HG03565 (cell line): ENCODE data around the gene MYO5C.

Experiments used
- ATAC-seq: cut with Tn5 transposase; IDR thresholded peaks from one replicate; pipeline ENCODE4 v1.9.1; 2021; ENCODE audit warnings: mild to moderate bottlenecking, moderate library complexity; ENCODE audit not compliant: unreplicated experiment

Gene MYO5C

GRCh38 chr15:52218371-52218770 lies 77.2 kb downstream of the MYO5C start:
- ATAC-seq, result no peak

- no peak for ATAC-seq
Measured at GRCh38 chr15:52217186-52217585, 78.4 kb downstream of the MYO5C start.

- ATAC-seq, result no peak
Measured at GRCh38 chr15:52214553-52214952, 81.1 kb downstream of the MYO5C start.

DNA sequence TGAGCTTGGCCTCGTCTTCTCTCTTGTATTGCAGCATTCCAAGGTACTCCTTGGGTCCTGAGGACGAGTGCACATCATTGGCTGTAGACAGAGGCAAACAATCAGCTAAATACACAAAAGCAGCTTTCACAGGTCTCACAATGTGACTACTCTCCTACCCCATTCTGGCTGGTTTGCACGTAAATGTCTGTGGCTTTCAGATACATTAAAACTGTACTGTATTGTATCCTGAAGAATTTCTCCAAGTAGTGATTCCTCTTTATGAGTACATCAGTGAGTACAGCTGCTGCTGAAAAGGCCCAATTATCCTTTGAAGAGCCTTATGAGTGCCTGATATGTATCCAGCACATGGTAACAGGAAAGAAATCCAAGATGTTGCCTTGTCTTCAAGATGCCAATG lies 82.4 kb downstream of the MYO5C start:
- no peak for ATAC-seq

DNA sequence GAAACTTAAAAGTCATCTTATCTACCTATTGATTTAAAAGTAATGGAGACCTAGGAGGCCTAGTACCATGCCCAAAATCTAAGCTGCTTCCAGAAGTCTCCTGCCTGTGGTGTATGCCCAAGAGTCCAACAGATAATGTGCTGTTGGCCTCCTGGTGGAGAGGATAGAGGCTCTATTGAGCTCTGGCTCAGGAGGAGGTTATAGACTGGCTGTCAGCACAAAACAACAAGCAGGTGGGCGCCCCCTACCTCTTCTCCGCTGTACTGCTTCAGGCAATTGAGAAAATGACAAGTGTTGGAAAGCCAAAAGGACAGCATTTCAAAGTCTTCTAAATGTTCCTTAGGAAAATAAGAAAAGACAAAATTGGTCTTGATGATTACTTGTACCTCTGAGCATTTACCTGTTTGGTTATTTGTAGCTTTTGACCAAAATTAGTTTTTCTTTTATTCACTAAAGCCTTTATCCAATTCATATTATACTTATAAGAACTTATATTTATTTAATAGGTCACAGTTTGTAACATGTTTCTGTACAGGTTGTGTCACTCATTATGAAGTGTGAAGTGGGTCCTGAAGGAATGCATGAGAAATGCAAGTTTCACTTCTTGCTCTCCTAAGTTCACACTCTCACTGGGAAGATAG lies 87.2 kb downstream of the MYO5C start:
- peak; percentile 74 for ATAC-seq

GRCh38 chr15:52207191-52207590 lies 88.4 kb downstream of the MYO5C start:
- no peak for ATAC-seq

- ATAC-seq, result no peak
Measured at GRCh38 chr15:52206446-52206845, 89.2 kb downstream of the MYO5C start.

GRCh38 chr15:52204657-52205056 lies 90.9 kb downstream of the MYO5C start:
- no peak for ATAC-seq

DNA sequence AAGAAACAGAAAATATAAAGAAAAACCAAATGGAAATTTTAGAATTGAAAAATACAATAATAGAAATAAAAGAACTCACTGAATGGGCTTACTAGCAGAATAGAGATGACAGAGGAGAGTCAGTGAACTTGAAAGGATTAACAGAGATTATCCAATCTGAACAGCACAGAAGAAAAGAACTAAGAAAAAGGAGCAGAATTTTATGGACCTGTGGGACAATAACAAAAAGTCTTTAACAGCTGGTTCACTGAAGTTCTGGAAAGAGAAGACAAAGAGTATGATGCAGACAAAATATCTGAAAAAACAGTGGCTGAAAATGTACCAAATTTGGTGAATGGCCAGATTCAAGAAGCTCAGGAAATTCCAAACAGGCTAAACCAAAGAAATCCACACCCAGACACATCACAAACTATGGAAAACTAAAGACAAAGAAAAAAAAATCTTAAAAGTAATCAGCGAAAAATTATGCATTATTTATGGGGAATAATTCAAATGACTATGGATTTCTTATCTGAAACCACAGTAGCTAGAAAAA lies 94.7 kb downstream of the MYO5C start:
- ATAC-seq, result no peak

DNA sequence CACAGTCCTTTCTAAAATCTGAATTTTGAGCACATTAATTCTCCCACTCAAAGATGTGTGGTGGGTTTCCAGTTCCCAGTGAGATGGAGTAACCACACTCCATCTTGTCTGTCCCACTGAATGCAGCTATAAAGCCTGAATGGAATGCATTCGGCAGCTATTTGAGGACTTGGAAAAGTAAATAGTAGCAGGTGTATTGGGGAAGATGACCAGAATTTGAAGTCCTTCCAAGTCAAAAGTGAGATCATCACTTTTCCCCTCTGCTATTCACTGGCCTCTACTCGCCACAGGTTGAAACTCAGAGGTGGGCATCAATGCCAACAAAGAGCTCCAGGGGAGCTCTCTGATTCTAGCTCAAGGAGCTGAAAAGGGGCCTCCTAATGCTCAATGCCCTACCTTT lies 96.3 kb downstream of the MYO5C start:
- ATAC-seq, result no peak

GRCh38 chr15:52196891-52197290 lies 98.7 kb downstream of the MYO5C start:
- no peak for ATAC-seq

DNA sequence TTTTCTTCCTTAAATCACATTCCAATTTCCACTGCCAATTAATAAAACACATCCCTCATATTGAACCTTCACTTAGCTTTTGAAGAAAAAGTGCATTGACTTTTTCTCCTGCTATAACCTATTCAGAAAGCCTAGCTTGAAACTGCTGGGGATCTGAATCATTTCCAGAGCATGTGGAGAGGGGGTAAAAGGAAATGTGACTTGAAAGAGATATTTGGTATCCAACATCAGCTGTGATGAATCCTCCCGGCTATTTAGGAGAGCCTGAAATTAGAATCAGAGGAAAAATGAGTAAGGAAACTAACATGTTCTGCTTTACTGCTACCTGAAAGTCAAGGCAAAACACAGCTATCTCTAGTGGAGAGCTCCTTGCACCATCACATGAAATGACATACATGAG lies 101.8 kb downstream of the MYO5C start:
- ATAC-seq, result no peak

GRCh38 chr15:52193321-52193720 lies 102.3 kb downstream of the MYO5C start:
- no peak for ATAC-seq

DNA sequence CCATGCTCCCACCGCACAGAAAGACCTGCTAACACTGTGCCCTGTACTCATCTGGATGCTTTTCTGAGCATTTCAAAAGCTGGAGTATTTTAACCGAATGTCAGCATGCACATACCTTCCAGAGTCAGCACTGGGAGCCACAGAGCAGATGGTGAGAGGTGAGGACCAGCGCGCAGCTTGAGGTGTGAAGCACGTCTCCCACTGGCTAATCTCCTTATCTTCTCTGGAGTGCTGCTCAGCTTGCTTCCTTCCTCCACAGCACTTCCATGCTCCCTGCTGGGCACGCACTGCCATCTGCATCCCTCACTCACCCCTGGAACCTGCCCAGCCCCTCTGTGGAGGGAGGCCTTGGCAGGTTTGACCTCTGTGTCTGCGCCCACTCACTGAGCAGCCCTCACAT lies 104.4 kb downstream of the MYO5C start, which contains the start of gene GNB5:
TSS of gene GNB5 (minus strand) at position 186 of the 400 bp plus-strand sequence. CDS start 6,716 bp downstream, outside the sequence.
- ATAC-seq, result no peak

DNA sequence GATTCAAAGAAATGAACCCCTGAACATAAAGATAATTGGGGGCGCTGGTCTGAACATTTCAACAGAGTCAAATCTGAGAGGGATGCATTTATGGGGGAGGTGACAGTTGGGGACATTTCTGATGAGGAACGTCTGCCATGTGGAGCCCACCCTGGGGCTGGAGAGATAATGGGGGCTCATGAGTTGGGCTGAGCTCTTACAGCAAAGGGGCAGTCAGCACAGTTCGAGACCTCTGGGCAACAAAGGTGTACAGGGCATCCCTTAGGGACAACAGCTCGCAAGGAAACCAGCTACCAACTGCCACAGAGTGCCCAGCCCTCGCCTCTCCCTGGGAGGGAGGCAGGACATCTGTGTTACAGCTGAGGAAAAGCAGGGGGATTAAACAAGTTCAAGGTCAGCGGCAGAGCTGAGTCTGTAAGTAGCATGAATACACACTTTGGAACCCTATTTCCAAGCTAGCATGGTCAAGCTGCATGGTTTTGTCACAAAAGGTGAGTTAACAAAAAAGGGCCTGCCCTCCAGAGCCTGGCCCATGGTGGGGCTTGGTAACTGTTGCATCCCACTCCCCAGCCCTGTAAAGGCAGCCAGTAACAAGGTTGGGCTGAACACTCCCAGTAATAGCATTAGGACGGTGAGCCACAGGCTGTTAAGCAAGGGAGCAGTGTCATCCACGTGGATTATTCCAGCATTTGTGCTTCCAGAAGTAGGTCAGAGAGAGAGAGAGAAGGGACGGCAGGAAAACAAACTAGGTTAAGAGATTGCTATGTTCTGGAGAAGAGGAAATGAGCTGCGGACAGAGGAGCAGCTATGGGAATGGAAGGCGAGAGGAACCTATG lies 108.7 kb downstream of the MYO5C start:
- no peak for ATAC-seq

GRCh38 chr15:52185151-52185561 lies 110.4 kb downstream of the MYO5C start:
- no peak for ATAC-seq

- no peak for ATAC-seq
Measured at GRCh38 chr15:52184721-52185120, 110.9 kb downstream of the MYO5C start.

DNA sequence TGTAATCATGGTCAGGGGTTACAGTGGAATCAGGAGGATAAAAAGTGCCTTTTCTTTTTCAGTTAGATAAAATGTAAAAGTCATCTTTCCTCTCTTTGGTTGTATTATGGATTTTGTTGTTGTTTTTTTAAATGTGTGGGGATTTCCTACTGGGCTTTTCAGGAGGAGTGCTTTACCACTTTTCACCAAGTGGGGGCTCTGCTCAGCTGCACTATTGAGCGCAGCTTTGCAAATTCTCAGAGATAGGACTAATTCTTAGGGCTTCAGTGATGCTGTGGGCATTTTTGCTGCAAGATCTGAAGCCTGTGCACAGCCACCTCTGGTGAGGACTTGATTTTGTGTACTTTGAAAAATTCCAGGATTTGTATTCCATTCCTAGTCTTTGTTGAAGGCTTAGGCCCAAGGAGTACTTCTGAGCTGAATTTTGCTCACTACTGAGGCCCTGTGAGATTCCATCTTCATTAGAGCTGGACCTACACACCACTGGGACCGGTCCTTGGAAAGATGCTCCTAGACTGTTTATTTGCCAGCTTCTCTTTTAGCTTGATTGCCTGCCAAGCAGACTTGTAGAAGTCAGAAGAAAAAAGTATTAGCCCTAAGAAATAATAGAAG lies 111.9 kb downstream of the MYO5C start:
- ATAC-seq, result no peak

GRCh38 chr15:52181938-52182780 lies 113.4 kb downstream of the MYO5C start:
- no peak for ATAC-seq

DNA sequence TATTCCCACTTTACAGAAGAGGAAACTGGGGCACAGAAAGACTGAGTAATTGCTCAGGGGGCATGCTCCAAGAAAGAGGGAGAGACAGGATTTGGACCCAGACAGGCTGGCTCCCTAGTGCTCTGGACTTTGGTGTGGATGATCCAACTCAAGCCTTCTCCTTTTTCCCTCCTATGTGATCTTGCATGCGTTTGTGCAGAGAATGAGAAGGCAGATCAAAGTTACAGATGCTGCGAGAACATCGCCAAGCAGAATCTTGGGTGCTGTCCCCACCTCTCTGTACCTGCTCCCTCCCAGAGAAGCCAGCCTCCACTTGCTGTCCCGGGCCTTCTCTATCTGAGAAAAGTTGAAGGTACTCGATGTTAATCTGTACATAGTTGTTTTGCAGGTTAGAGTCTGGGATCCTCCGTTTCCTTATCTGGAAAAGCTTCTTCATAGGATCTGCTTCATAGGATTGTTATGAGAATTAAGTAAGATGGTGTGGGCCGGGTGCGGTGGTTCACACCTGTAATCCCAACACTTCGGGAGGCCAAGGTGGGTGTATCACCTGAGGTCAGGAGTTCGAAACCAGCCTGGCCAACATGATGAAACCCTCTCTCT lies 114.7 kb downstream of the MYO5C start:
- ATAC-seq, result no peak
